Fibroblast of lung (primary cell): ENCODE measurements around the gene SDCBP2. TPM values are rescaled to one million over a fixed set of nuclear protein-coding genes. Genes with fewer than 3 reads are reported as not detected.

Experiments
- DNase-seq, 2 donors: peaks; one replicate each; pipeline versions ENCODE4 v3.0.0 to v3.0.0-alpha.2; 2010; ENCODE audit warnings: low read depth in 2 of 2
- H2AFZ ChIP-seq: 2 replicates; pipeline ENCODE4 v1.5.1; 2012; ENCODE audit warnings: low read length, control low read depth, inconsistent platforms
- H3K27ac ChIP-seq: 2 replicates; pipeline ENCODE4 v1.5.1; 2011; ENCODE audit warnings: low read length, control low read depth; ENCODE audit not compliant: insufficient read depth
- H3K27me3 ChIP-seq: 2 replicates; pipeline ENCODE4 v1.5.1; 2011; ENCODE audit warnings: mild to moderate bottlenecking, low read length; ENCODE audit not compliant: control insufficient read depth, insufficient read depth
- H3K36me3 ChIP-seq: 2 replicates; pipeline ENCODE4 v1.5.1; 2011; ENCODE audit warnings: low read length; ENCODE audit not compliant: control insufficient read depth, insufficient read depth
- H3K4me1 ChIP-seq: 2 replicates; pipeline ENCODE4 v1.5.1; 2011; ENCODE audit warnings: low read length; ENCODE audit not compliant: control insufficient read depth, insufficient read depth; ENCODE audit errors: extremely low read depth
- H3K4me2 ChIP-seq: 2 replicates; pipeline ENCODE4 v1.5.1; 2011; ENCODE audit warnings: low read length, control low read depth; ENCODE audit not compliant: insufficient read depth; ENCODE audit errors: extremely low read depth
- H3K4me3 ChIP-seq, 4 experiments: fragments of 200-600 bp in 1 of 4; sonication (generic) in 1 of 4; replicated peaks in 1 of 4; 2 replicates each; pipeline ENCODE4 v1.5.1; 2011 to 2016; ENCODE audit warnings: low read length in 4 of 4, low read depth in 3 of 4, mild to moderate bottlenecking in 3 of 4, control low read depth in 2 of 4, inconsistent platforms in 1 of 4, mixed read lengths in 1 of 4; ENCODE audit not compliant: insufficient read depth in 1 of 4; ENCODE audit errors: control extremely low read depth in 1 of 4
- H3K79me2 ChIP-seq: 2 replicates; pipeline ENCODE4 v1.5.1; 2012; ENCODE audit warnings: mild to moderate bottlenecking, low read length, inconsistent platforms; ENCODE audit not compliant: control insufficient read depth, insufficient read depth
- H3K9ac ChIP-seq: 2 replicates; pipeline ENCODE4 v1.5.1; 2011; ENCODE audit warnings: mild to moderate bottlenecking, low read length, control low read depth; ENCODE audit not compliant: insufficient read depth
- H3K9me3 ChIP-seq: 2 replicates; pipeline ENCODE4 v1.5.1; 2012; ENCODE audit warnings: low read depth, low read length; ENCODE audit not compliant: control insufficient read depth, insufficient read depth
- H4K20me1 ChIP-seq: 2 replicates; pipeline ENCODE4 v1.5.1; 2011; ENCODE audit warnings: low read length; ENCODE audit not compliant: control insufficient read depth, insufficient read depth; ENCODE audit errors: extremely low read depth
- EZH2 ChIP-seq: IDR thresholded peaks from 2 replicates; pipeline ENCODE4 v1.5.1; 2012; ENCODE audit warnings: low read length, control low read depth, mild to moderate bottlenecking; ENCODE audit errors: missing control alignments
- polyA plus RNA-seq, 2 donors: library from polyadenylated mRNA; depleted of rRNA in 1 of 2; stranded (reverse) in 1 of 2; unstranded in 1 of 2; fragments of >200 nt; gene quantifications; 2 replicates each; pipeline ENCODE4 v1.2.1, GENCODE V29; 2011 to 2012; ENCODE audit warnings: missing spikeins in 1 of 2
- total RNA-seq: library from RNA; depleted of rRNA; stranded (reverse); fragments of >200 nt; gene quantifications from 2 replicates; pipeline ENCODE4 v1.2.1, GENCODE V29; 2014
- TF ChIP-seq, protein P1 (sequence below), 2 donors: IDR thresholded peaks in 1 of 2; conservative IDR thresholded peaks in 1 of 2; 1 replicate in 1 of 2; 2 replicates in 1 of 2; pipeline ENCODE4 v1.5.1; 2011 to 2012; ENCODE audit warnings: low read length in 2 of 2, control low read depth in 1 of 2, inconsistent platforms in 1 of 2, low read depth in 1 of 2, mild to moderate bottlenecking in 1 of 2

Gene SDCBP2
- total and polyA plus RNA-seq, 2 donors (not counting 1 experiment from before 2014, with no cell fraction given), result 0.78 to 2.1 TPM

- Histone ChIP-seq H3K4me3 (no peak overlapping the region), H3K27me3 (no peaks in the 10 kb centered on the region), H2AFZ (no peak overlapping the region), H4K20me1 (peaks cover 2% of the 10 kb centered on the region), H3K27ac (no peak overlapping the region), H3K4me2 (no peak overlapping the region), H3K79me2 (no peaks in the 10 kb centered on the region), H3K9me3 (no peaks in the 10 kb centered on the region), H3K36me3 (no peaks in the 10 kb centered on the region), H3K9ac (no peak overlapping the region), H3K4me1 (no peaks in the 10 kb centered on the region)
- no peak for DNase-seq
- TF ChIP-seq, protein P1, sequence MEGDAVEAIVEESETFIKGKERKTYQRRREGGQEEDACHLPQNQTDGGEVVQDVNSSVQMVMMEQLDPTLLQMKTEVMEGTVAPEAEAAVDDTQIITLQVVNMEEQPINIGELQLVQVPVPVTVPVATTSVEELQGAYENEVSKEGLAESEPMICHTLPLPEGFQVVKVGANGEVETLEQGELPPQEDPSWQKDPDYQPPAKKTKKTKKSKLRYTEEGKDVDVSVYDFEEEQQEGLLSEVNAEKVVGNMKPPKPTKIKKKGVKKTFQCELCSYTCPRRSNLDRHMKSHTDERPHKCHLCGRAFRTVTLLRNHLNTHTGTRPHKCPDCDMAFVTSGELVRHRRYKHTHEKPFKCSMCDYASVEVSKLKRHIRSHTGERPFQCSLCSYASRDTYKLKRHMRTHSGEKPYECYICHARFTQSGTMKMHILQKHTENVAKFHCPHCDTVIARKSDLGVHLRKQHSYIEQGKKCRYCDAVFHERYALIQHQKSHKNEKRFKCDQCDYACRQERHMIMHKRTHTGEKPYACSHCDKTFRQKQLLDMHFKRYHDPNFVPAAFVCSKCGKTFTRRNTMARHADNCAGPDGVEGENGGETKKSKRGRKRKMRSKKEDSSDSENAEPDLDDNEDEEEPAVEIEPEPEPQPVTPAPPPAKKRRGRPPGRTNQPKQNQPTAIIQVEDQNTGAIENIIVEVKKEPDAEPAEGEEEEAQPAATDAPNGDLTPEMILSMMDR (conservative IDR thresholded peaks at IDR 0.05 in 1 of 2, IDR thresholded peaks at IDR 0.05 in 1 of 2; ENCODE audit: low read depth in 1 of 2, low read length in 2 of 2), result no peak
- no peak for TF ChIP-seq EZH2
These were observed 41.6 kb downstream of the SDCBP2 start for GRCh38 chr20:1287306-1287705.

DNA sequence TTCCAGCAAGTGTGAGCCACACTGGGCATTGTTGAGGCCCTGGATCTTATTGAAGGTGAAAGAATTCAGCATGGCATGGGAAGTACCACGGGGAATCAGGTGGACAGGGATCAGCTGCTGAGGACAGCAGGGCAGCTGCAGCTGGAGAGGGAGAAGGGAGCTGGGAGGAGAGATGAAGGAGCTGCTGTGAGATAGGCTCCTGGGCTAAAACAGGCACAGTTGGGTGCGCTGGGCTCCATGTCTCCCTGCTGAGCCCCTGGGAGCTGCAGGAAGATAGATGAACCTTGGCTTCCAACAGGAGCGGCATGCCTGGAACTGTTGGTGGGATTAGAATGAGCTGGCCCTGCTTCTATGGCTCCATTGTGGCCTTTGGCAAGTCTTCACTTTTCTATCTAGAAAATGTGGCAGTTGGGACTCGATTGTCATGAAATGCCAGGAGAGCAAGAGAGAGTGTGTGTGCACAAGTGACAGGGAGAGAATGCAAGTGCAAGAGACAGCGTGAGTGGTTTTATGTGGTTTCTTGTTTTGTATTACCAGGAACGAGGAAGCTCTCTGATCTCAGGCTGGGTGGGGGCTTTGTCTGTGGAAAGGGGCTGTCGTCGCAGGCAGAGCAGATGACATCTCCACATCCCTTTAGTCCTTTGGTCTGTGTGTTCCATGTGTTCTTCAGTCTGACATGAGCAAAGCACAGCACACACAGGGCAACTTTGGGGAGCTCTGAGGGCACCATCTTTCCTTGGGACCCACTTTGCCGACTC lies 42.5 kb downstream of the SDCBP2 start:
- H3K4me2 ChIP-seq, result no peak overlapping the region
- H3K27me3 ChIP-seq, result no peaks in the 10 kb centered on the region
- H3K79me2 ChIP-seq, result no peaks in the 10 kb centered on the region
- no peak overlapping the region for H3K9ac ChIP-seq
- peaks cover 2% of the 10 kb centered on the region for H4K20me1 ChIP-seq
- no peaks in the 10 kb centered on the region for H3K4me1 ChIP-seq
- H3K9me3 ChIP-seq, result no peaks in the 10 kb centered on the region
- H3K36me3 ChIP-seq, result no peaks in the 10 kb centered on the region
- TF ChIP-seq, protein P1 (conservative IDR thresholded peaks at IDR 0.05 in 1 of 2, IDR thresholded peaks at IDR 0.05 in 1 of 2; ENCODE audit: low read depth in 1 of 2, low read length in 2 of 2), result no peak
- TF ChIP-seq EZH2, result no peak
- H3K4me3 ChIP-seq, result no peak overlapping the region
- DNase-seq, result no peak
- no peak overlapping the region for H2AFZ ChIP-seq
- no peak overlapping the region for H3K27ac ChIP-seq

GRCh38 chr20:1283522-1284510 lies 45.1 kb downstream of the SDCBP2 start:
- Histone ChIP-seq H3K4me2 (no peak overlapping the region), H3K27me3 (no peaks in the 10 kb centered on the region), H3K27ac (no peak overlapping the region), H2AFZ (no peak overlapping the region), H3K4me3 (no peak overlapping the region), H3K9me3 (no peaks in the 10 kb centered on the region), H4K20me1 (peaks cover 2% of the 10 kb centered on the region), H3K4me1 (peaks cover 3% of the 10 kb centered on the region), H3K79me2 (no peaks in the 10 kb centered on the region), H3K9ac (no peak overlapping the region), H3K36me3 (peaks cover 2% of the 10 kb centered on the region)
- TF ChIP-seq, protein P1 (conservative IDR thresholded peaks at IDR 0.05 in 1 of 2, IDR thresholded peaks at IDR 0.05 in 1 of 2; ENCODE audit: low read depth in 1 of 2, low read length in 2 of 2), result no peak
- no peak for TF ChIP-seq EZH2
- DNase-seq, result peak in 1 of 2 donors; percentile 24
